ENCODE data around the gene LRMDA. TPM values are rescaled to one million over a fixed set of nuclear protein-coding genes. Genes with fewer than 3 reads are reported as not detected.

The LRMDA gene
- total RNA-seq, 4 donors from 2014 or later, result 0.88 to 14.1 (median 5.1) TPM; not detected in 1

DNA sequence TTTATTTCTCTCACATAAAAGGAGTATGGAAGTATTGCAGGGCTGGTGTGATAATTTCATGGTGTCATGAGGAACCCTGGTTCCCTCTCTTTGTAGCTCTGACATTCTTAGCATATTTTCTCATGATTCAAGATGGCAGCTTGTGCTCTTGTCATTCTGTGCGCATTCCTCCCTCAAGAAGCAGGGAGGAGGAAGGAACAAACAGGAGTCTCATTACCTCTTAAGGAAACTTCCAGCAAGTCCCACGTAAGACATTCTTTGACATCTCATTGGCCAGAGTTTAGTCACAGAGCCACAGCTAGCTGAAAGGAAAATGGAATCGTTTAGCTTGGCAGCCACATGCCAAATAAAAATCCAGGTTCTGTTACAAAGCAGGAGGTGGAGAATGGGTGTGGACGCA, 546.8 kb downstream of the LRMDA start:
- Histone ChIP-seq H3K27me3 (no peaks in the 10 kb centered on the region), H3K27ac (peak overlapping the region in 1 of 4 donors; percentile 42), H3K4me3 (no peak overlapping the region), H3K9me3 (no peaks in the 10 kb centered on the region), H3K4me1 (peaks cover 0 to 8% (median 0%) of the 10 kb centered on the region in 3 donors), H3K36me3 (no peaks in the 10 kb centered on the region)
- WGBS, 2 donors, result 56 to 62% methylated on average over 4 of the region's 4 CpGs
- no peak for DNase-seq
- intact Hi-C loops (cut with DNase I), result no loop called here
- TF ChIP-seq, protein P1, sequence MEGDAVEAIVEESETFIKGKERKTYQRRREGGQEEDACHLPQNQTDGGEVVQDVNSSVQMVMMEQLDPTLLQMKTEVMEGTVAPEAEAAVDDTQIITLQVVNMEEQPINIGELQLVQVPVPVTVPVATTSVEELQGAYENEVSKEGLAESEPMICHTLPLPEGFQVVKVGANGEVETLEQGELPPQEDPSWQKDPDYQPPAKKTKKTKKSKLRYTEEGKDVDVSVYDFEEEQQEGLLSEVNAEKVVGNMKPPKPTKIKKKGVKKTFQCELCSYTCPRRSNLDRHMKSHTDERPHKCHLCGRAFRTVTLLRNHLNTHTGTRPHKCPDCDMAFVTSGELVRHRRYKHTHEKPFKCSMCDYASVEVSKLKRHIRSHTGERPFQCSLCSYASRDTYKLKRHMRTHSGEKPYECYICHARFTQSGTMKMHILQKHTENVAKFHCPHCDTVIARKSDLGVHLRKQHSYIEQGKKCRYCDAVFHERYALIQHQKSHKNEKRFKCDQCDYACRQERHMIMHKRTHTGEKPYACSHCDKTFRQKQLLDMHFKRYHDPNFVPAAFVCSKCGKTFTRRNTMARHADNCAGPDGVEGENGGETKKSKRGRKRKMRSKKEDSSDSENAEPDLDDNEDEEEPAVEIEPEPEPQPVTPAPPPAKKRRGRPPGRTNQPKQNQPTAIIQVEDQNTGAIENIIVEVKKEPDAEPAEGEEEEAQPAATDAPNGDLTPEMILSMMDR (IDR thresholded peaks at IDR 0.05), result no peak
- TF ChIP-seq POLR2A (IDR thresholded peaks at IDR 0.05), result no peak

DNA sequence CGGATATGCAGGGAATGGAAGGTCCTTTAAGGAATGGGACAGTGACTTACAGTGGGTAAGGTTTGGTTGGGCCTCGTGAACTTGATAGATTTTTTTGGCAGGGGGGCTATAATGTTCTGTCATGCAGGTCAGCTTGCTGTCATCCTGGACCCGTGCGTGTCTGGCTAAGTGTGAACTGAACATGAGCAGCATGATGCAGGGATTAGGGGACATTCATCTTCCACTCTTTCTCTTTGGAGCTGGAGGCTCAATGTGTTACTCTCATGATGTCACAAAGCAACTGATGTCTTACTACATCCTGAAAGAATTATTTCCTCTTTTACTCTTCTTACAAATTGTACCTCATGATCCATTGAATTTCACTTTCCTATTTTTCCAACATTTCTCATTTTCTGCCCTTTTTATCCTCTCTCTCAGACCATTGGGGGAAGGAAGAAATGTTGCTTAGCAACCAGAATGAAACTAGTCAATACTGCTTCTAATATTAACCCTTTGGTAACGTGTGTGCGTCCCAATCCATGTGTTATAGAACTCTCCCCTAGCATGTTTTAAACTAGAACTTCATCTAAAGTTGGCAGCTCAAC, 549.1 kb downstream of the LRMDA start:
- no peaks in the 10 kb centered on the region for H3K27me3 ChIP-seq
- intact Hi-C loops (cut with DNase I), result no loop called here
- no peak overlapping the region for H3K27ac ChIP-seq
- TF ChIP-seq POLR2A (IDR thresholded peaks at IDR 0.05), result no peak
- TF ChIP-seq, protein P1 (IDR thresholded peaks at IDR 0.05), result no peak
- H3K36me3 ChIP-seq, result no peaks in the 10 kb centered on the region
- WGBS, 2 donors, result 75 to 91% methylated on average over 6 of the region's 6 CpGs
- no peak for DNase-seq
- peaks cover 0 to 7% (median 0%) of the 10 kb centered on the region in 3 donors for H3K4me1 ChIP-seq
- no peak overlapping the region for H3K4me3 ChIP-seq
- no peaks in the 10 kb centered on the region for H3K9me3 ChIP-seq

DNA sequence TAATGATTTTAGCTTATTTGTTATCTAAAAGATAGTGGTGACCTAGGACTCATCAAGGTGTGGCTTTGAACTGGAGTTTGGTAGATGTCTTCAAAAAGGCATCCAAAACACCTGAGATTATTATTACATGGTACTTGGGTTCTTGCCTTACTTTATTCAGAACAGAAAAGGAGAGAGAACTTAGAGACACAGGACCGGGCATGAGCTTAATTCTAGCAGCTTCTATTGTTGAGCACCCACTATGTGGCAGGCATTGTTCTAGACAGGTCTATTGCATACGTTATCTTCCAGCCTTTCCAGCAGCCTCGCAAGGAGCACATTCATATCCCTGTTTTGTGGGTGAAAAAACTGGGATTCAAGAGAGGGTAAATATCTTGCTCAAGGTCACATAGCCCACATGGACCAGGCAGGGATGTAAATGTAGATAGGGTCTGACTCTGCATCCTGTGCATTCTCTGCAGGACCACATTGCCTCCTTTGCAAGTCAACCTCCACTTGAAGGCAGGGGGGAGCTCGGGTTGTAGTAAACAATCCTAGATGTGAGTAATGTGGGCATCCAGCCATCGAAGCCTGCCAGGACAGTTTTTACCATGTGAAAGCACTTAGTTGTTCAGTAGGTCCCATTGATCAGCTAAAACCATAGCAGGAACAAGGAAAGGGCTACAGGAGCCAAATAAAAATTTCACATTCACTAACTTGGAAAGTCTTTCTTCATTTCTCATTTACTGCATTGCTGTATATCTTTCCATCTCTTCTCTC, 551.4 kb downstream of the LRMDA start:
- H3K27me3 ChIP-seq, result no peaks in the 10 kb centered on the region
- H3K4me3 ChIP-seq, result no peak overlapping the region
- H3K4me1 ChIP-seq, result no peaks in the 10 kb centered on the region
- no peak for TF ChIP-seq POLR2A (IDR thresholded peaks at IDR 0.05)
- TF ChIP-seq, protein P1 (IDR thresholded peaks at IDR 0.05), result no peak
- 64 to 70% methylated on average over 5 of the region's 5 CpGs for WGBS, 2 donors
- no peaks in the 10 kb centered on the region for H3K36me3 ChIP-seq
- H3K9me3 ChIP-seq, result no peaks in the 10 kb centered on the region
- no peak overlapping the region for H3K27ac ChIP-seq
- no peak for DNase-seq
- intact Hi-C loops (cut with DNase I), result no loop called here

GRCh38 chr10:75984067-75984466, 552.6 kb downstream of the LRMDA start:
- Histone ChIP-seq H3K9me3 (no peaks in the 10 kb centered on the region), H3K36me3 (no peaks in the 10 kb centered on the region), H3K27me3 (no peaks in the 10 kb centered on the region), H3K27ac (no peak overlapping the region), H3K4me3 (no peak overlapping the region), H3K4me1 (no peaks in the 10 kb centered on the region)
- TF ChIP-seq, protein P1 (IDR thresholded peaks at IDR 0.05), result no peak
- no peak for TF ChIP-seq POLR2A (IDR thresholded peaks at IDR 0.05)
- intact Hi-C loops (cut with DNase I), result no loop called here
- DNase-seq, result no peak
- 83 to 93% methylated on average over 5 to 6 of the region's 7 CpGs for WGBS, 2 donors

DNA sequence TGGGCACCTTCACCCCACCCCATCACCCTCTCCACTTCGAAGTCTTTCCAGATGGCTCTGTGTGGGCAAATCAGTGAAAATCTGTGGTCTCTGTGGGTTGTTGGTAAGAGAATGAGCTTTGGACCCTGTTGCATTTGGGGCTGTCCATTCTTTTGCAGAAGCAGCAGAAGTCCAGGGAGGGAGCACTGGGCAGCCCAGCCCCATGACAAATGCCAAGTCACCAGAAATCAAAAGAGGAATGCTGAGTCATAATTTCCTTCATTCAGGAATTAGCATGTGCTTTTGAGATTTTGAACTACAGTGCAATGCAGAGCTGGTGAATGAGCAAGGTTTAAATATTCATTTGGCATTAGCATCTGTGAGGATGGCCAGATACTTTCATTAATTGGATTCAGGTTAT, 556.2 kb downstream of the LRMDA start:
- intact Hi-C loops (cut with DNase I), result no loop called here
- 80% methylated on average over 1 of the region's 1 CpG for WGBS, 2 donors
- H3K4me1 ChIP-seq, result no peaks in the 10 kb centered on the region
- H3K9me3 ChIP-seq, result no peaks in the 10 kb centered on the region
- no peak overlapping the region for H3K4me3 ChIP-seq
- H3K27ac ChIP-seq, result no peak overlapping the region
- H3K36me3 ChIP-seq, result no peaks in the 10 kb centered on the region
- no peaks in the 10 kb centered on the region for H3K27me3 ChIP-seq
- TF ChIP-seq, protein P1 (IDR thresholded peaks at IDR 0.05), result no peak
- no peak for TF ChIP-seq POLR2A (IDR thresholded peaks at IDR 0.05)
- DNase-seq, result no peak
